Mesenchymal stem cell (in vitro differentiated cells and primary cell): ENCODE results near the gene MEF2C.
A peak's percentile ranks its signal among the peaks of the same experiment; 100 is the strongest.

ENCODE experiments used
- DNase-seq: peaks from one replicate; pipeline ENCODE4 v3.0.0-alpha.2; 2013
- H2AFZ ChIP-seq: one replicate; pipeline ENCODE4 v1.6.1; 2013; ENCODE audit warnings: low read depth, mild to moderate bottlenecking, control low read depth, inconsistent platforms, low read length, moderate library complexity
- H2AK5ac ChIP-seq: 2 replicates; pipeline ENCODE4 v1.6.1; 2013; ENCODE audit warnings: low read length, moderate library complexity, mild to moderate bottlenecking, inconsistent platforms; ENCODE audit not compliant: severe bottlenecking
- H2BK120ac ChIP-seq: one replicate; pipeline ENCODE4 v1.6.1; 2013; ENCODE audit warnings: low read depth, mild to moderate bottlenecking, inconsistent platforms, low read length, moderate library complexity
- H2BK12ac ChIP-seq, 2 experiments: one replicate each; pipeline ENCODE4 v1.6.1; 2013; ENCODE audit warnings: inconsistent platforms in 2 of 2, low read length in 2 of 2, mild to moderate bottlenecking in 2 of 2, moderate library complexity in 2 of 2, control low read depth in 1 of 2
- H2BK15ac ChIP-seq: one replicate; pipeline ENCODE4 v1.6.1; 2013; ENCODE audit warnings: mild to moderate bottlenecking, low read depth, inconsistent platforms; ENCODE audit not compliant: poor library complexity, severe bottlenecking
- H2BK5ac ChIP-seq: 2 replicates; pipeline ENCODE4 v1.6.1; 2013; ENCODE audit warnings: low read depth, mild to moderate bottlenecking, low read length, control low read depth, inconsistent platforms; ENCODE audit not compliant: poor library complexity, severe bottlenecking
- H3K14ac ChIP-seq, 2 experiments: one replicate each; pipeline ENCODE4 v1.6.1; 2013; ENCODE audit warnings: inconsistent platforms in 2 of 2, low read length in 2 of 2, control low read depth in 1 of 2, mild to moderate bottlenecking in 1 of 2, moderate library complexity in 1 of 2
- H3K18ac ChIP-seq, 2 experiments: one replicate each; pipeline ENCODE4 v1.6.1; 2013; ENCODE audit warnings: inconsistent platforms in 2 of 2, low read length in 2 of 2, control low read depth in 1 of 2, low read depth in 1 of 2, mild to moderate bottlenecking in 1 of 2
- H3K23ac ChIP-seq, 2 experiments: one replicate each; pipeline ENCODE4 v1.6.1; 2013; ENCODE audit warnings: inconsistent platforms in 2 of 2, low read length in 2 of 2, mild to moderate bottlenecking in 2 of 2, moderate library complexity in 2 of 2, control low read depth in 1 of 2
- H3K27ac ChIP-seq: 2 replicates; pipeline ENCODE4 v1.5.1; 2013; ENCODE audit warnings: mild to moderate bottlenecking, moderate library complexity, low read length, control low read depth, inconsistent platforms; ENCODE audit not compliant: poor library complexity, severe bottlenecking
- H3K27me3 ChIP-seq, 2 experiments: 2 replicates each; pipeline versions ENCODE4 v1.6.1 to v1.7.0; 2013; ENCODE audit warnings: low read length in 2 of 2, mild to moderate bottlenecking in 2 of 2, moderate library complexity in 2 of 2, control low read depth in 1 of 2, inconsistent platforms in 1 of 2; ENCODE audit not compliant: control insufficient read depth in 1 of 2, insufficient read depth in 1 of 2
- H3K36me3 ChIP-seq, 2 experiments: 2 replicates each; pipeline versions ENCODE4 v1.6.1 to v1.7.0; 2013; ENCODE audit warnings: low read length in 2 of 2, control low read depth in 1 of 2, inconsistent platforms in 1 of 2, low read depth in 1 of 2, mild to moderate bottlenecking in 1 of 2; ENCODE audit not compliant: insufficient read depth in 2 of 2, control insufficient read depth in 1 of 2
- H3K4ac ChIP-seq, 2 experiments: one replicate each; pipeline ENCODE4 v1.6.1; 2013; ENCODE audit warnings: inconsistent platforms in 2 of 2, low read length in 2 of 2, mild to moderate bottlenecking in 2 of 2, moderate library complexity in 2 of 2, control low read depth in 1 of 2, low read depth in 1 of 2
- H3K4me1 ChIP-seq: 2 replicates; pipeline ENCODE4 v1.6.1; 2013; ENCODE audit warnings: low read depth, low read length, control low read depth; ENCODE audit not compliant: control insufficient read depth, insufficient read depth
- H3K4me2 ChIP-seq: 2 replicates; pipeline ENCODE4 v1.6.1; 2013; ENCODE audit warnings: low read length, mild to moderate bottlenecking, inconsistent platforms; ENCODE audit not compliant: poor library complexity, severe bottlenecking
- H3K4me3 ChIP-seq, 2 experiments: 2 replicates each; pipeline versions ENCODE4 v1.5.1 to v1.7.0; 2013; ENCODE audit warnings: low read length in 2 of 2, mild to moderate bottlenecking in 2 of 2, control low read depth in 1 of 2, low read depth in 1 of 2; ENCODE audit not compliant: insufficient read depth in 1 of 2
- H3K79me1 ChIP-seq: replicated peaks from 2 replicates; pipeline ENCODE4 v1.6.1; 2013; ENCODE audit warnings: mild to moderate bottlenecking, control low read depth, low read length, inconsistent platforms; ENCODE audit not compliant: poor library complexity, severe bottlenecking
- H3K9ac ChIP-seq: 2 replicates; pipeline ENCODE4 v1.7.0; 2013; ENCODE audit warnings: mild to moderate bottlenecking, low read length, moderate library complexity
- H3K9me3 ChIP-seq: 2 replicates; pipeline ENCODE4 v1.7.0; 2013; ENCODE audit warnings: mild to moderate bottlenecking, low read length; ENCODE audit not compliant: control insufficient read depth
- H4K8ac ChIP-seq: one replicate; pipeline ENCODE4 v1.6.1; 2013; ENCODE audit warnings: inconsistent platforms, mild to moderate bottlenecking, low read length, moderate library complexity
- H4K91ac ChIP-seq: one replicate; pipeline ENCODE4 v1.6.1; 2013; ENCODE audit warnings: mild to moderate bottlenecking, low read length, inconsistent platforms
- WGBS: methylation state at CpG from one replicate; pipeline ENCODE4 v1.1.7; 2013; ENCODE audit warnings: mixed read lengths; 5-methylcytosine and 5-hydroxymethylcytosine counted together

The MEF2C gene

DNA sequence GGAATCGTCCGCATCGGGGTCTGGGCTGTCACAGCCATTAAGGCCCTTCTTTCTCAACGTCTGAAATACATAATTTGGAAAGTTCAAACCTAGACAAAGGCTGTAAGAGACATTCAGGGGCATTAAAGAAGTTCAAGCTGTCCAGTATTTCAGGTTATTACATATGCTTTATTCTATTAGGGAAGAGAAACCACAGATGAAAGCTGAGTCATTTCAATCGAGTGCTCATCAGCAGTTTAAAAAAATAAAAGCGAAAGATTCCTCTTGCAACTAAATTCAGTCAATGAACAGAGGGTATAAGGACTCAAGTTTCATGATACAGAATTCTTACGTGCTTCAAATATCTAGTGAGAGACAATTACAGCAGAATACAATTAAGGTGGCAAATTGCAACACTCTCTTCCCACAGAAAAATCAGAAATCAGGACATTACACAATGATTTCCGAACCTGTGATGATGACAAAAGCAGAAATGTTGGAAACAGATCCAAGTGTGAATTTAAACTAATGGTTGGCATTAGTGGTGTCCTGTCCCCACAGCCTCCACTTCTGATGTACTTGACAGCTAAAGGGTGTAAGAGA is 121.6 kb downstream of the MEF2C start:
- Histone ChIP-seq H3K23ac (no peak overlapping the region), H3K4me1 (no peaks in the 10 kb centered on the region), H2BK5ac (no peak overlapping the region), H3K9me3 (no peaks in the 10 kb centered on the region), H3K36me3 (no peaks in the 10 kb centered on the region), H3K18ac (peak overlapping the region in 1 of 2 experiments; percentile 48), H2BK12ac (no peak overlapping the region), H4K8ac (no peak overlapping the region), H3K79me1 (no peaks in the 10 kb centered on the region), H3K9ac (no peak overlapping the region), H2AK5ac (no peak overlapping the region), H3K14ac (no peak overlapping the region), H4K91ac (no peak overlapping the region), H2BK120ac (no peak overlapping the region), H2AFZ (no peak overlapping the region), H3K4me3 (no peak overlapping the region), H3K4me2 (no peak overlapping the region), H3K27me3 (no peaks in the 10 kb centered on the region), H3K27ac (no peak overlapping the region), H2BK15ac (no peak overlapping the region), H3K4ac (no peak overlapping the region)
- no peak for DNase-seq
- WGBS = 85% methylated on average over 6 of the region's 8 CpGs

DNA sequence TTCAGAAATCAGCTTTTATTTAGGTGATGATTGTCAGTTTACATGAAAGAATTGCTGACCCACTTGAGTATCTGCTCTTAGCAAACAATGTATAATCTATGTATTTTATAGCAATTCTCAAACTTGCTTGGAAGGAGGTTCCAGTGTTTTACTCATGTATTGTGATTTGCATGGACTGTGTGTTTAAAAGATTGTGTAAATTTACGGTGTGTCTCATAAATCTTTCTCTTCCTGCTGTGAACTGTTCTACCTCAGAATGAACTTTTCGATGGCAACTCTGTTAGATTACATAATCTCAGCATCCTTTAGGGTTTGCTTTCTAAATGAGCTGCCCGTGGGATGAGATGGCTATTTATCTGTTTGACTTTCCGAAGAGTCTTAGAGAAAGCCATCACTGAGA is 122.5 kb downstream of the MEF2C start:
- Histone ChIP-seq H3K14ac (no peak overlapping the region), H2AK5ac (no peak overlapping the region), H3K4me1 (no peaks in the 10 kb centered on the region), H3K4me3 (no peak overlapping the region), H2BK12ac (no peak overlapping the region), H3K27ac (no peak overlapping the region), H3K9me3 (no peaks in the 10 kb centered on the region), H2BK120ac (no peak overlapping the region), H3K4me2 (no peak overlapping the region), H3K4ac (no peak overlapping the region), H2BK15ac (no peak overlapping the region), H3K9ac (no peak overlapping the region), H3K18ac (no peak overlapping the region), H4K8ac (no peak overlapping the region), H3K27me3 (no peaks in the 10 kb centered on the region), H2AFZ (no peak overlapping the region), H3K36me3 (no peaks in the 10 kb centered on the region), H4K91ac (no peak overlapping the region), H2BK5ac (no peak overlapping the region), H3K23ac (no peak overlapping the region), H3K79me1 (no peaks in the 10 kb centered on the region)
- DNase-seq = no peak
- WGBS = 78% methylated on average over 3 of the region's 4 CpGs

DNA sequence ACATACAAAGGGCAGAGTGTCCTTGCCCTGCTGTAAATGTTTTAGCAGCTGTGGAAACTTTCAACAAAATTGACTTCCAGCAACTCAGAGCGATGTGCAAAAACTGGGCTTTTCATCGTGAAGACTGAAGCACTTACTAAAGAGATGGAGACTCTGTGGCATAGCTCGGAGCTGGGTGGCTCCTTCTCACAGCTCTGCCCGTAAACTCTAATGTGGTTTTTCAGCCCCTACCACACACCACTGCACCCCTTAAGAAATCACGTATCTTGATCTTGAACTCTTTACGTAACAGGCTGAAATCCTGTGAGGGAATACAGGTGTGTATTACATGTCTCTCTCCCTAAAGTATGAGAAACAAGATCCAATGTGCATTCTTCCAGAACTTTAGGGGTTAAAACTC is 124.4 kb downstream of the MEF2C start:
- no peak overlapping the region for H3K14ac ChIP-seq
- H3K27me3 ChIP-seq = no peaks in the 10 kb centered on the region
- no peak overlapping the region for H2BK15ac ChIP-seq
- no peak overlapping the region for H3K18ac ChIP-seq
- no peak overlapping the region for H3K4me3 ChIP-seq
- H4K91ac ChIP-seq = no peak overlapping the region
- no peak overlapping the region for H2AK5ac ChIP-seq
- H3K23ac ChIP-seq = no peak overlapping the region
- no peak overlapping the region for H2AFZ ChIP-seq
- no peak overlapping the region for H2BK5ac ChIP-seq
- H2BK12ac ChIP-seq = no peak overlapping the region
- H3K9me3 ChIP-seq = peaks cover 2% of the 10 kb centered on the region
- no peaks in the 10 kb centered on the region for H3K4me1 ChIP-seq
- H3K4ac ChIP-seq = no peak overlapping the region
- no peak for DNase-seq
- no peak overlapping the region for H3K4me2 ChIP-seq
- H3K27ac ChIP-seq = no peak overlapping the region
- no peak overlapping the region for H3K9ac ChIP-seq
- 97% methylated on average over 4 of the region's 6 CpGs for WGBS
- H2BK120ac ChIP-seq = no peak overlapping the region
- no peak overlapping the region for H4K8ac ChIP-seq
- H3K79me1 ChIP-seq = no peaks in the 10 kb centered on the region
- H3K36me3 ChIP-seq = no peaks in the 10 kb centered on the region

DNA sequence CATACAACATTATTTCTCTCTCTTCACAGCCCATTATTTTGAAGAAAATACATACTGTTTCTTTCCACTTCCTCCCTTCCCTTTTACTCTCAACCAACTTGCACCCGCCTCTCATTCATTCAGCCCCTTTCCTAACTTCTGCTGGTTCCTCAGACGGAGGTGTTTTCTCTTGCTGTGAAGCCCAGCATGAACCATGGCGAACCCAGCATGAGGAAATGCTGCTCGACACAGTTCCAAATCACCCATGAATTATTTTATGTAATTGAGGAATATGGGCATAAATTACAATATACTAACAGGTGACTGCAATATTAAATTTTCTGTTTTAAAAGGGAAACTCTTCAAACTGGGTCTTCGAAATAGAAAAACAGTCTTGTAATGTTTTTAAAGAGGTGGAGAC is 124.8 kb downstream of the MEF2C start:
- no peak overlapping the region for H3K9ac ChIP-seq
- WGBS = 98% methylated on average over 4 of the region's 5 CpGs

More for the DNA sequence above, 124.8 kb downstream of the MEF2C start:
- no peak for DNase-seq
- Histone ChIP-seq H3K18ac (no peak overlapping the region), H4K8ac (no peak overlapping the region), H3K4ac (no peak overlapping the region), H2AK5ac (no peak overlapping the region), H4K91ac (no peak overlapping the region), H3K27me3 (no peaks in the 10 kb centered on the region), H3K4me2 (no peak overlapping the region), H3K79me1 (no peaks in the 10 kb centered on the region), H2BK5ac (no peak overlapping the region), H3K14ac (no peak overlapping the region), H3K9me3 (peaks cover 2% of the 10 kb centered on the region), H3K36me3 (no peaks in the 10 kb centered on the region), H3K4me1 (no peaks in the 10 kb centered on the region), H2BK15ac (no peak overlapping the region), H2BK12ac (no peak overlapping the region), H3K4me3 (no peak overlapping the region), H3K27ac (no peak overlapping the region), H2BK120ac (no peak overlapping the region), H2AFZ (no peak overlapping the region), H3K23ac (no peak overlapping the region)
